ENCODE results near the gene CLCN7. TPM values are rescaled to one million over a fixed set of nuclear protein-coding genes. Genes with fewer than 3 reads are reported as not detected.
A peak's percentile ranks its signal among the peaks of the same experiment; 100 is the strongest.

The CLCN7 gene
- total and polyA plus RNA-seq, 2 of the 13 experiments (the other 11 are each of a cell fraction or from before 2014, with no cell fraction given), result 24.6 to 25.1 TPM

DNA sequence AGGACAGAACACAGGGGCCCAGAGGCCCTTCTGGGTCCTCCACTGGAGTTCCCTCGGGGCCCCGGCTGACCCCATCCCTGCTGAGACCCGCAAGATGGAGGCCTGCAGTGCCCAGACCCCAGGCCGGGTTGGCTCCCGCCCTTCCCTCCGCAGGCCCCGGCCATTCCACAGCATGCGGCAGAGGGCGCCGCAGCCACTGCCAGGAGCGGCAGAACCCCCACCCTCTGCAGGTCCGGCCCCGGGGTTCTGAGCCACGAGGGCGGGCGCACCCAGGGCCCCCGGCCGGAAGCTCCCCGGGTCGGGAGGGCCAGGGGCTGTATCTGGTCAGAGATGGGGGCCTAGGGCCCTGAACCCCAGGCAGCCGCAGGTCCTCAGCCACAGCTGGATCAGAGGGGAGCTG, 46.3 kb downstream of the CLCN7 start (continued):
- TF ChIP-seq, protein P1, sequence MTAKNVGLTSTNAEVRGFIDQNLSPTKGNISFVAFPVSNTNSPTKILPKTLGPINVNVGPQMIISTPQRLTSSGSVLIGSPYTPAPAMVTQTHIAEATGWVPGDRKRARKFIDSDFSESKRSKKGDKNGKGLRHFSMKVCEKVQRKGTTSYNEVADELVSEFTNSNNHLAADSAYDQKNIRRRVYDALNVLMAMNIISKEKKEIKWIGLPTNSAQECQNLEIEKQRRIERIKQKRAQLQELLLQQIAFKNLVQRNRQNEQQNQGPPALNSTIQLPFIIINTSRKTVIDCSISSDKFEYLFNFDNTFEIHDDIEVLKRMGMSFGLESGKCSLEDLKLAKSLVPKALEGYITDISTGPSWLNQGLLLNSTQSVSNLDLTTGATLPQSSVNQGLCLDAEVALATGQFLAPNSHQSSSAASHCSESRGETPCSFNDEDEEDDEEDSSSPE (CRISPR knock-in tag; IDR thresholded peaks at IDR 0.05), result peak; percentile 19; the same call in 1 of the 2 replicates
- TF ChIP-seq SRSF1 (optimal IDR thresholded peaks at IDR 0.05; ENCODE audit: low read depth, low read length) (peak; percentile 56), THAP11 (CRISPR knock-in tag; IDR thresholded peaks at IDR 0.05) (0 out of 2 replicates have a peak, but pooled peaks have one; percentile 23), U2AF1 (optimal IDR thresholded peaks at IDR 0.05; ENCODE audit: low read depth, low read length) (no peak), ADNP (CRISPR knock-in tag; IDR thresholded peaks at IDR 0.05) (no peak), FOXK1 (CRISPR knock-in tag; IDR thresholded peaks at IDR 0.05; ENCODE audit: borderline replicate concordance, low read depth) (no peak), RAD21 (CRISPR knock-in tag; IDR thresholded peaks at IDR 0.05) (peak; percentile 68), SAP130 (CRISPR knock-in tag; IDR thresholded peaks at IDR 0.05; ENCODE audit: low read depth) (peak; percentile 35; the same call in 1 of the 2 replicates), ZNF577 (CRISPR knock-in tag; IDR thresholded peaks at IDR 0.05; ENCODE audit: borderline replicate concordance, low read depth) (no peak), BCL6 (CRISPR knock-in tag; IDR thresholded peaks at IDR 0.05) (no peak), XRCC5 (optimal IDR thresholded peaks at IDR 0.05; ENCODE audit: low read length) (peak; percentile 43), ETV5 (CRISPR knock-in tag; IDR thresholded peaks at IDR 0.05; ENCODE audit: borderline replicate concordance) (peak; percentile 43; the same call in 1 of the 2 replicates), NR2F2 (IDR thresholded peaks at IDR 0.05; ENCODE audit: borderline replicate concordance, low read depth) (no peak)
- TF ChIP-seq, protein P2, sequence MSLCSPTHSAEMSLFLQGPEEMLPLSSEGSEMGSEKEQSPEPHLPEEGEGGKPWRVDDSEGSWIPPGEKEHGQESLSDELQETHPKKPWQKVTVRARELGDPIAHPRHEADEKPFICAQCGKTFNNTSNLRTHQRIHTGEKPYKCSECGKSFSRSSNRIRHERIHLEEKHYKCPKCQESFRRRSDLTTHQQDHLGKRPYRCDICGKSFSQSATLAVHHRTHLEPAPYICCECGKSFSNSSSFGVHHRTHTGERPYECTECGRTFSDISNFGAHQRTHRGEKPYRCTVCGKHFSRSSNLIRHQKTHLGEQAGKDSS (CRISPR knock-in tag; IDR thresholded peaks at IDR 0.05; ENCODE audit: borderline replicate concordance, low read depth), result peak; percentile 70; the same call in 1 of the 2 replicates
- TF ChIP-seq, protein P3, sequence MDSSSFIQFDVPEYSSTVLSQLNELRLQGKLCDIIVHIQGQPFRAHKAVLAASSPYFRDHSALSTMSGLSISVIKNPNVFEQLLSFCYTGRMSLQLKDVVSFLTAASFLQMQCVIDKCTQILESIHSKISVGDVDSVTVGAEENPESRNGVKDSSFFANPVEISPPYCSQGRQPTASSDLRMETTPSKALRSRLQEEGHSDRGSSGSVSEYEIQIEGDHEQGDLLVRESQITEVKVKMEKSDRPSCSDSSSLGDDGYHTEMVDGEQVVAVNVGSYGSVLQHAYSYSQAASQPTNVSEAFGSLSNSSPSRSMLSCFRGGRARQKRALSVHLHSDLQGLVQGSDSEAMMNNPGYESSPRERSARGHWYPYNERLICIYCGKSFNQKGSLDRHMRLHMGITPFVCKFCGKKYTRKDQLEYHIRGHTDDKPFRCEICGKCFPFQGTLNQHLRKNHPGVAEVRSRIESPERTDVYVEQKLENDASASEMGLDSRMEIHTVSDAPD (CRISPR knock-in tag; IDR thresholded peaks at IDR 0.05), result no peak
- TF ChIP-seq, protein P4, sequence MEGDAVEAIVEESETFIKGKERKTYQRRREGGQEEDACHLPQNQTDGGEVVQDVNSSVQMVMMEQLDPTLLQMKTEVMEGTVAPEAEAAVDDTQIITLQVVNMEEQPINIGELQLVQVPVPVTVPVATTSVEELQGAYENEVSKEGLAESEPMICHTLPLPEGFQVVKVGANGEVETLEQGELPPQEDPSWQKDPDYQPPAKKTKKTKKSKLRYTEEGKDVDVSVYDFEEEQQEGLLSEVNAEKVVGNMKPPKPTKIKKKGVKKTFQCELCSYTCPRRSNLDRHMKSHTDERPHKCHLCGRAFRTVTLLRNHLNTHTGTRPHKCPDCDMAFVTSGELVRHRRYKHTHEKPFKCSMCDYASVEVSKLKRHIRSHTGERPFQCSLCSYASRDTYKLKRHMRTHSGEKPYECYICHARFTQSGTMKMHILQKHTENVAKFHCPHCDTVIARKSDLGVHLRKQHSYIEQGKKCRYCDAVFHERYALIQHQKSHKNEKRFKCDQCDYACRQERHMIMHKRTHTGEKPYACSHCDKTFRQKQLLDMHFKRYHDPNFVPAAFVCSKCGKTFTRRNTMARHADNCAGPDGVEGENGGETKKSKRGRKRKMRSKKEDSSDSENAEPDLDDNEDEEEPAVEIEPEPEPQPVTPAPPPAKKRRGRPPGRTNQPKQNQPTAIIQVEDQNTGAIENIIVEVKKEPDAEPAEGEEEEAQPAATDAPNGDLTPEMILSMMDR (CRISPR knock-in tag; IDR thresholded peaks at IDR 0.05), result peak; percentile 78
- TF ChIP-seq, protein P5, sequence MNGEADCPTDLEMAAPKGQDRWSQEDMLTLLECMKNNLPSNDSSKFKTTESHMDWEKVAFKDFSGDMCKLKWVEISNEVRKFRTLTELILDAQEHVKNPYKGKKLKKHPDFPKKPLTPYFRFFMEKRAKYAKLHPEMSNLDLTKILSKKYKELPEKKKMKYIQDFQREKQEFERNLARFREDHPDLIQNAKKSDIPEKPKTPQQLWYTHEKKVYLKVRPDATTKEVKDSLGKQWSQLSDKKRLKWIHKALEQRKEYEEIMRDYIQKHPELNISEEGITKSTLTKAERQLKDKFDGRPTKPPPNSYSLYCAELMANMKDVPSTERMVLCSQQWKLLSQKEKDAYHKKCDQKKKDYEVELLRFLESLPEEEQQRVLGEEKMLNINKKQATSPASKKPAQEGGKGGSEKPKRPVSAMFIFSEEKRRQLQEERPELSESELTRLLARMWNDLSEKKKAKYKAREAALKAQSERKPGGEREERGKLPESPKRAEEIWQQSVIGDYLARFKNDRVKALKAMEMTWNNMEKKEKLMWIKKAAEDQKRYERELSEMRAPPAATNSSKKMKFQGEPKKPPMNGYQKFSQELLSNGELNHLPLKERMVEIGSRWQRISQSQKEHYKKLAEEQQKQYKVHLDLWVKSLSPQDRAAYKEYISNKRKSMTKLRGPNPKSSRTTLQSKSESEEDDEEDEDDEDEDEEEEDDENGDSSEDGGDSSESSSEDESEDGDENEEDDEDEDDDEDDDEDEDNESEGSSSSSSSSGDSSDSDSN (CRISPR knock-in tag; IDR thresholded peaks at IDR 0.05), result 0 out of 2 replicates have a peak, but pooled peaks have one; percentile 13
- TF ChIP-seq, protein P6, sequence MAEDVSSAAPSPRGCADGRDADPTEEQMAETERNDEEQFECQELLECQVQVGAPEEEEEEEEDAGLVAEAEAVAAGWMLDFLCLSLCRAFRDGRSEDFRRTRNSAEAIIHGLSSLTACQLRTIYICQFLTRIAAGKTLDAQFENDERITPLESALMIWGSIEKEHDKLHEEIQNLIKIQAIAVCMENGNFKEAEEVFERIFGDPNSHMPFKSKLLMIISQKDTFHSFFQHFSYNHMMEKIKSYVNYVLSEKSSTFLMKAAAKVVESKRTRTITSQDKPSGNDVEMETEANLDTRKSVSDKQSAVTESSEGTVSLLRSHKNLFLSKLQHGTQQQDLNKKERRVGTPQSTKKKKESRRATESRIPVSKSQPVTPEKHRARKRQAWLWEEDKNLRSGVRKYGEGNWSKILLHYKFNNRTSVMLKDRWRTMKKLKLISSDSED (CRISPR knock-in tag; IDR thresholded peaks at IDR 0.05), result no peak
- TF ChIP-seq, protein P7, sequence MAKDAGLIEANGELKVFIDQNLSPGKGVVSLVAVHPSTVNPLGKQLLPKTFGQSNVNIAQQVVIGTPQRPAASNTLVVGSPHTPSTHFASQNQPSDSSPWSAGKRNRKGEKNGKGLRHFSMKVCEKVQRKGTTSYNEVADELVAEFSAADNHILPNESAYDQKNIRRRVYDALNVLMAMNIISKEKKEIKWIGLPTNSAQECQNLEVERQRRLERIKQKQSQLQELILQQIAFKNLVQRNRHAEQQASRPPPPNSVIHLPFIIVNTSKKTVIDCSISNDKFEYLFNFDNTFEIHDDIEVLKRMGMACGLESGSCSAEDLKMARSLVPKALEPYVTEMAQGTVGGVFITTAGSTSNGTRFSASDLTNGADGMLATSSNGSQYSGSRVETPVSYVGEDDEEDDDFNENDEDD (CRISPR knock-in tag; IDR thresholded peaks at IDR 0.05; ENCODE audit: borderline replicate concordance), result peak; percentile 38; the same call in 1 of the 2 replicates
